D341Med (cell line): Measurements from ENCODE around the gene SH3PXD2B.

Experiments
- DNase-seq: peaks from one replicate; pipeline ENCODE4 v3.0.0; 2012; ENCODE audit warnings: low spot score

Gene SH3PXD2B

GRCh38 chr5:172453206-172453985, 929 bp downstream of the SH3PXD2B start:
- DNase-seq: no peak

GRCh38 chr5:172452398-172453205, 1.7 kb downstream of the SH3PXD2B start:
- no peak for DNase-seq

- DNase-seq: no peak
These were observed 2.5 kb downstream of the SH3PXD2B start for GRCh38 chr5:172451771-172452197.

GRCh38 chr5:172450861-172451695, 3.2 kb downstream of the SH3PXD2B start:
- peak; percentile 71 for DNase-seq

GRCh38 chr5:172450453-172450852, 3.9 kb downstream of the SH3PXD2B start:
- DNase-seq: no peak

- no peak for DNase-seq
These were observed 5.3 kb downstream of the SH3PXD2B start for GRCh38 chr5:172448999-172449398.

GRCh38 chr5:172447646-172448365, 6.5 kb downstream of the SH3PXD2B start:
- no peak for DNase-seq

GRCh38 chr5:172446336-172447051, 7.8 kb downstream of the SH3PXD2B start:
- no peak for DNase-seq

- no peak for DNase-seq
These were observed 8.5 kb downstream of the SH3PXD2B start for GRCh38 chr5:172445866-172446265.

- DNase-seq: no peak
These were observed 9.5 kb downstream of the SH3PXD2B start for GRCh38 chr5:172444626-172445365.

GRCh38 chr5:172444110-172444510, 10.2 kb downstream of the SH3PXD2B start:
- DNase-seq: no peak

GRCh38 chr5:172443441-172444109, 10.8 kb downstream of the SH3PXD2B start:
- no peak for DNase-seq

- no peak for DNase-seq
These were observed 11.7 kb downstream of the SH3PXD2B start for GRCh38 chr5:172442592-172442991.

GRCh38 chr5:172441262-172441751, 13.0 kb downstream of the SH3PXD2B start:
- no peak for DNase-seq

- DNase-seq: no peak
These were observed 13.8 kb downstream of the SH3PXD2B start for GRCh38 chr5:172440486-172440885.

GRCh38 chr5:172439785-172440477, 14.4 kb downstream of the SH3PXD2B start:
- no peak for DNase-seq

- DNase-seq: no peak
These were observed 16.0 kb downstream of the SH3PXD2B start for GRCh38 chr5:172438319-172438668.

GRCh38 chr5:172437445-172438318, 16.6 kb downstream of the SH3PXD2B start:
- no peak for DNase-seq
